Upper lobe of left lung (tissue), 6 donors: Measurements from ENCODE around the gene C6orf62. TPM values are rescaled to one million over a fixed set of nuclear protein-coding genes. Genes with fewer than 3 reads are reported as not detected.
"Not testable (repeated sequence)": the region's sequence is repeated elsewhere in the genome, so short reads cannot be mapped to it uniquely, and the experiment has no call there.

Experiments
- ATAC-seq, 2 donors: fragments of 200-7000 bp; cut with Tn5 transposase; one replicate each; pipeline ENCODE4 v1.9.1; 2022; ENCODE audit warnings: mild to moderate bottlenecking in 2 of 2, moderate library complexity in 2 of 2; ENCODE audit not compliant: low FRiP score in 2 of 2
- DNase-seq, 2 donors: peaks; one replicate each; pipeline ENCODE4 v3.0.0-alpha.2; 2019 to 2020
- H3K27ac ChIP-seq, 4 donors: fragments of 200-600 bp; sonication (generic); one replicate each; pipeline ENCODE4 v1.5.1; 2016 to 2019
- H3K27me3 ChIP-seq, 4 donors: fragments of 200-600 bp; sonication (generic); one replicate each; pipeline ENCODE4 v1.5.1; 2017 to 2019
- H3K36me3 ChIP-seq, 4 donors: fragments of 200-600 bp; sonication (generic); one replicate each; pipeline ENCODE4 v1.5.1; 2016 to 2019
- H3K4me1 ChIP-seq, 4 donors: fragments of 200-600 bp; sonication (generic); one replicate each; pipeline ENCODE4 v1.5.1; 2018 to 2019
- H3K4me3 ChIP-seq, 4 donors: fragments of 200-600 bp; sonication (generic); one replicate each; pipeline ENCODE4 v1.5.1; 2017 to 2019; ENCODE audit warnings: mild to moderate bottlenecking in 2 of 4, moderate library complexity in 1 of 4
- H3K9me3 ChIP-seq, 4 donors: fragments of 200-600 bp; sonication (generic); one replicate each; pipeline ENCODE4 v1.5.1; 2018 to 2019
- CTCF ChIP-seq, 6 experiments: fragments of 450-650 bp in 4 of 6; fragments of 200-600 bp in 2 of 6; sonication (generic) in 2 of 6; IDR thresholded peaks; one replicate each; pipeline ENCODE4 v1.5.1; 2016 to 2019; ENCODE audit warnings: antibody characterized with exemption in 6 of 6
- EP300 ChIP-seq, 4 donors: sonication (generic); formaldehyde crosslinking; IDR thresholded peaks; one replicate each; pipeline ENCODE4 v1.5.1; 2017; ENCODE audit warnings: antibody characterized with exemption in 4 of 4, control low read depth in 2 of 4
- POLR2A ChIP-seq, 4 donors: fragments of 450-650 bp; IDR thresholded peaks; one replicate each; pipeline ENCODE4 v1.5.1; 2016 to 2017; ENCODE audit warnings: antibody characterized with exemption in 4 of 4, mild to moderate bottlenecking in 2 of 4
- POLR2AphosphoS5 ChIP-seq, 2 donors: sonication (generic); formaldehyde crosslinking; IDR thresholded peaks; one replicate each; pipeline ENCODE4 v1.5.1; 2017; ENCODE audit warnings: antibody characterized with exemption in 2 of 2
- WGBS, 2 donors: methylation state at CpG; one replicate each; pipeline ENCODE4 v1.1.5; 2017 to 2018; 5-methylcytosine and 5-hydroxymethylcytosine counted together
- total RNA-seq, 6 donors: library from RNA; depleted of rRNA in 4 of 6; stranded (reverse); fragments of >200 nt in 4 of 6; gene quantifications; one replicate each; pipeline versions ENCODE4 v1.1.0 to v1.2.1, GENCODE V29; 2016 to 2021
- donor health status: DM: no; HTN: no; CAD: no; lungs with moderate emphysema.
- donor health status: DM: no; HTN: yes; CAD: no; lungs with severe emphysema.

C6orf62 gene
- total RNA-seq, 6 donors from 2014 or later, result 41.9 to 131 (median 95.3) TPM

- no peaks in the 10 kb centered on the region for H3K27me3 ChIP-seq
- peaks cover 0 to 8% (median 5%) of the 10 kb centered on the region in 4 donors for H3K9me3 ChIP-seq
- peaks cover 24 to 34% (median 26%) of the 10 kb centered on the region in 4 donors for H3K4me1 ChIP-seq
- H3K4me3 ChIP-seq, result no peak overlapping the region
- 96 to 100% methylated on average over 9 of the region's 9 CpGs for WGBS, 2 donors
- ATAC-seq (no peak), DNase-seq (no peak)
- TF ChIP-seq EP300 (IDR thresholded peaks at IDR 0.05), result no peak
- no peak for TF ChIP-seq POLR2AphosphoS5 (IDR thresholded peaks at IDR 0.05)
- no peak for TF ChIP-seq CTCF (IDR thresholded peaks at IDR 0.05)
- no peak for TF ChIP-seq POLR2A (IDR thresholded peaks at IDR 0.05)
- H3K27ac ChIP-seq, result no peak overlapping the region
- H3K36me3 ChIP-seq, result no peaks in the 10 kb centered on the region
Measured at GRCh38 chr6:24668997-24669361, 50.0 kb downstream of the C6orf62 start.

DNA sequence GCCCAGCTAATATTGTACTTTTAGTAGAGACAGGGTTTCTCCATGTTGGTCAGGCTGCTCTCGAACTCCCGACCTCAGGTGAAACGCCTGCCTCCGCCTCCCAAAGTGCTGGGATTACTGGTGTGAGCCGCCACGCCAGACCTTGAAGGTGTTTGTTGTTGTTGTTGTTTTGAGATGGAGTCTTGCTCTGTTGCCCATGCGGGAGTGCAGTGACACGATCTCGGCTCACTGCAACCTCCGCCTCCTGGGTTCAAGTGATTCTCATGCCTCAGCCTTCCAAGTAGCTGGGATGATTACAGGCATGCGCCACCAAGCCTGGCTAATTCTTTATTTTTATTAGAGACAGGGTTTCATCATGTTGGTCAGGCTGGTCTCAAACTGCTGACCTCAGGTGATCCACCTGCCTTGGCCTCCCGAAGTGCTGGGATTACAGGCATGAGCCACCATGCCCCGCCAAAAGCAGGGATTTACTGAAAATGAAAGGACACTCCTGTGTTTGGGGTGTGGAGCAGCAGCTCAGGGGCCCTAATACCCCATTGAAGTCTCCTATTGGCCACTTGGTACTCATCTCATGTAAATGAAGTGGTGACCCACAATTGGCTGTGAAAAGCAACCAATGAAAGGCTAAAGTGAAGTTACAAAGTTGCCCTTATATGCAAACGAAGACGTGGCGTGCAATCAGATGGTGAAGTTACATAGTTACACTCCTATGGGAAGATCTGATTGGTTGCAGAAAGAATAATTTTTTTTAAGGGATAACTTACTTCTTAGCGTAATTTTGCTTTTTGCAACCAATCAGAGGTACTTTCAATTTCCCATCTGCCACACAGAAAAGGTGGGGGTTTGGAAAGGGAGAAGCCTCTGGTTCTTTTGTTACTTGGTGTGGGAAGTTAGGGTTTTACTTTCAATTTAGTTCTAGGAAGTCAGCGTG lies 50.6 kb downstream of the C6orf62 start:
- WGBS, 2 donors, result 91 to 96% methylated on average over 12 to 18 of the region's 18 CpGs
- not testable (repeated sequence) for ATAC-seq, H3K27me3 ChIP-seq, H3K9me3 ChIP-seq, DNase-seq, H3K36me3 ChIP-seq
- H3K4me3 ChIP-seq, result peak overlapping the region in 3 of 4 donors; percentile 75 to 90 (median 88)
- H3K27ac ChIP-seq, result peak overlapping the region; percentile 90 to 97 (median 93)
- H3K4me1 ChIP-seq, result peaks cover 24 to 37% (median 26%) of the 10 kb centered on the region in 4 donors

DNA sequence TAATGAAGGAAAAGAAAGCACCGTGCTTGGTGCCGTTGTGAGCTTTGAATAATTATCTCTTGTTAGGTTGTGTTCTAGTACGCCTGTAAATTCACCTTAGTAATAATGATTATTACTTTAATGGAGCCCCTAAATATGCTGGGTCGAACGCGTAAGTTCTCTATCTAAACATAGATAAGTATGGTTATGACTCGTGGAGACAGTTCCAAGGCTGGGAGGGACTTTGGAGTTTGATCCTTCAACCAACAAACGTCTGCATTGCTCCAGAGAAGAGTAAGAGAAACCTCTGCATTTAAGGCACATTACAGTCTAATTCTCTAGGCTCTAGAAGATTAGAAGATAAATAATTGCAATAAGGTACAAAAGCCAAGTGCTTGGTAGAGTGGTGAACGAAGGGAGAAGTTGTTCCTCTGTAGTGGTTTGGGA lies 51.6 kb downstream of the C6orf62 start:
- TF ChIP-seq EP300 (IDR thresholded peaks at IDR 0.05), result no peak
- no peak for TF ChIP-seq POLR2AphosphoS5 (IDR thresholded peaks at IDR 0.05)
- no peak for TF ChIP-seq POLR2A (IDR thresholded peaks at IDR 0.05)
- Histone ChIP-seq H3K36me3 (peaks cover 0 to 8% (median 6%) of the 10 kb centered on the region in 4 donors), H3K27me3 (no peaks in the 10 kb centered on the region), H3K4me3 (peak overlapping the region; percentile 27 to 90 (median 82)), H3K9me3 (peaks cover 0 to 4% (median 0%) of the 10 kb centered on the region in 4 donors), H3K4me1 (peaks cover 24 to 44% (median 26%) of the 10 kb centered on the region in 4 donors), H3K27ac (peak overlapping the region; percentile 90 to 97 (median 93))
- WGBS, 2 donors, result 1 to 3% methylated on average over 9 of the region's 9 CpGs
- ATAC-seq (no peak), DNase-seq (no peak)

DNA sequence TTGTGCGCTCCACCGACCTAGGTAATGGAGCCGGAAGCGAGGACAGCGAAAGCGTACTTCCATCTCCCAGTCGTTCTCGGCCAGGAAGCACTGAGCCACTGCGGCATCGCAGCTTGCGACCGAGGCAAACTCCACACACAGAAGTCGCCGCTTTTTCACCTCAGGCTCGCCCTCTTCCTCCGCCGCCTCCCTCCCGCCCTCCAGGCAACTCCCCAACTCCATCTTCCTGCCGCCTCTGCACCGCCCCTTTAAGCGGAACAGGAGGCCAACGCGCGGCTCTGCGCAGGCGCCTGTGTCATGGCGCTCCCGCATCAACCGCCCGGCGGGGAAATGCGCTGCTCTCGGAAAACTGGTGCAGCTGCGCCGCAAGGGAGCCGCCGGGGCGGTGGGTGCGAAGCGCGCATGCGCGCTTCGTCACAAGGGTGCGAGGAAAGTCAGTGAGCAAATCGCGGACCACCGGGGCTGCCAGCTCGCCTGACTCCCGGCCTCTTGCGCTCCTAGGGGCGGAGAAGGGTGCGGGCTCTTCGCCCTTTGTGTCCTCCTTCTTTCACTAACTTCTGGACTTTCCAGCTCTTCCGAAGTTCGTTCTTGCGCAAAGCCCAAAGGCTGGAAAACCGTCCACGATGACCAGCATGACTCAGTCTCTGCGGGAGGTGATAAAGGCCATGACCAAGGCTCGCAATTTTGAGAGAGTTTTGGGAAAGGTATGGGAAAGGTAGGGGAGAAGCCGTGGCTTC lies 52.1 kb downstream of the C6orf62 start, which contains the start of the genes ACOT13 and TDP2:
Gene ACOT13, plus strand, starts transcription at position 437 of the 737 bp plus-strand sequence. Its CDS starts 187 bp downstream, at position 624.
Gene TDP2, minus strand, starts transcription at position 259 of the 737 bp plus-strand sequence. Its CDS starts 37 bp downstream, at position 222.
- H3K4me3 ChIP-seq, result peak within 1 kb of the TSS; percentile 75 to 91 (median 89)
- 0% methylated on average over 20 to 62 of the region's 62 CpGs for WGBS, 2 donors
- peaks cover 0 to 13% (median 7%) of the 10 kb centered on the region in 4 donors for H3K36me3 ChIP-seq
- peaks cover 0 to 4% (median 0%) of the 10 kb centered on the region in 4 donors for H3K9me3 ChIP-seq
- TF ChIP-seq CTCF (IDR thresholded peaks at IDR 0.05) (peak; percentile 21 to 87 (median 65)), POLR2AphosphoS5 (IDR thresholded peaks at IDR 0.05) (peak; percentile 84 to 93), POLR2A (IDR thresholded peaks at IDR 0.05) (peak in 3 of 4 donors; percentile 69 to 97 (median 87)), EP300 (IDR thresholded peaks at IDR 0.05) (peak in 1 of 4 donors; percentile 69)
- DNase-seq (peak; percentile 95 to 99), ATAC-seq (peak; percentile 100)
- peak within 1 kb of the TSS; percentile 90 to 97 (median 93) for H3K27ac ChIP-seq
- peaks cover 24 to 44% (median 26%) of the 10 kb centered on the region in 4 donors for H3K4me1 ChIP-seq
- H3K27me3 ChIP-seq, result no peaks in the 10 kb centered on the region

DNA sequence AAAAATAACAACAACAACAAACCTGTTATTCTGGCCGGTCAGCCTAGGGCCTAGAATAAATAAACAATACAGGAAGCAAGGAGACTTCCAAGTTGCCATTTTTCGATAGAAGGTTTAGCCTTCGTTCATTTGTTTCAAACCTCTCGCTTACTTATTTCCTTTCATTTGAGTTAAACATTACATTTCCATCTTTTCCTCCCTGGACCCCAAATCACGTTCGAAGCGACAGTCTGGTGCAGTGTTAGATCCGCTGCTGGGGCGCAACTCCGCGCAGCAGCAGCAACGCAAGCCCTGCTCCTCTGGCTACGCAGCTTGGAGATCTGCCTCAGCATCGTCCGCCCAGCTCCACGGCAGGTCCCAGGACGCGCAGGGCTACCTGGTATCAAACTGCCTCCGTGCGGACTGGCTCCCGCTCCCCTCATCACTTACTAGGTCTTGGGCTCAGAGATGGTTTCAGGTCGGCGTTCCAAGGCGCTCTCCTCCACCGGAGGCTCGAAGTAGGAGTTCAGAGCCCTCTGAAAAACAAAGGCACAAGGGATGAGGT lies 52.8 kb downstream of the C6orf62 start:
- no peak for TF ChIP-seq POLR2A (IDR thresholded peaks at IDR 0.05)
- TF ChIP-seq CTCF (IDR thresholded peaks at IDR 0.05), result no peak
- no peak for TF ChIP-seq EP300 (IDR thresholded peaks at IDR 0.05)
- no peak for TF ChIP-seq POLR2AphosphoS5 (IDR thresholded peaks at IDR 0.05)
- peak; percentile 64 to 80 for DNase-seq
- ATAC-seq, result peak; percentile 55 to 70

More for the DNA sequence above, 52.8 kb downstream of the C6orf62 start:
- H3K9me3 ChIP-seq, result peaks cover 0 to 4% (median 0%) of the 10 kb centered on the region in 4 donors
- peaks cover 0 to 14% (median 7%) of the 10 kb centered on the region in 4 donors for H3K36me3 ChIP-seq
- peaks cover 24 to 44% (median 26%) of the 10 kb centered on the region in 4 donors for H3K4me1 ChIP-seq
- H3K27me3 ChIP-seq, result no peaks in the 10 kb centered on the region
- peak overlapping the region; percentile 90 to 97 (median 93) for H3K27ac ChIP-seq
- H3K4me3 ChIP-seq, result peak overlapping the region; percentile 75 to 91 (median 89)
- 0 to 1% methylated on average over 16 to 26 of the region's 26 CpGs for WGBS, 2 donors
